ENCODE measurements around the gene APBA2.

Gene APBA2

DNA sequence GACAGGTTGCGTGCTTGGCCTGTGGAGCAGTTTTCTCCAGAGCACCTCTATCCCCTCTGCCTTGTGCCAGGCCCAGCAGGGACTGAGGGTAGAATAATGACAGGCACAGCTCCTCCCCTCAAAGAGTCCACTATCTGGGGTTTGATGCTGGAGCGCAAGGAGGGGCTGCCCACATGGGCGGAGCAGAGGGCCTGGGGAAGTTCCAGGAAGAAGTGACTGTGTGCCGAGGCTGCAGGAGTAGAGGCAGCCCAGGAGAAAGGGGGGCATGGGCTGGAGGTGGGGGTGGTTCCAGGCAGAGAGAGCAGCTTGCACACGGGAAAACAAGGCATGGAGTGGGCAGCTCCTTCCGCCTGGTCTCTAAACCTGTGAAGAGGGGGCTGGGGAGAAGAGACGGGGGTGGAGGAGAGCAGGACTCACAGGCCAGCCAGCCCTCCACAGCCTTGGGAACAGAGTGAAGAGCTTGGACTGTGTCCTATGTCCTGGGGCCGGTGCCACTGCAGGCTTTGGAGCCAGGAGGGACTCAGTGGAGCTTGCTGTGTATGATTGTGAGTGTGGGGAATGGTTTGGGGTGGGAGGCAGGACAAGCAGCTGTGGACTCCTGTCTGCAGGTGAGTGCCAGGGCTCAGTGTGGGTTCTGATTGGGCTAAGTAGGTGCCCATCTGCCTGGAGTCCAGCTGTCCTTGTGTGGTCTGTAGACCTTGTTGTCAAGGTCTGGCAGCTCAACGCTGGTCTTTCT lies 48.1 kb downstream of the APBA2 start:
- TF ChIP-seq GATA2 (IDR thresholded peaks at IDR 0.05; ENCODE audit: low read depth, low read length) (no peak), GATA3 (IDR thresholded peaks at IDR 0.05; ENCODE audit: low read depth, low read length) (no peak)

DNA sequence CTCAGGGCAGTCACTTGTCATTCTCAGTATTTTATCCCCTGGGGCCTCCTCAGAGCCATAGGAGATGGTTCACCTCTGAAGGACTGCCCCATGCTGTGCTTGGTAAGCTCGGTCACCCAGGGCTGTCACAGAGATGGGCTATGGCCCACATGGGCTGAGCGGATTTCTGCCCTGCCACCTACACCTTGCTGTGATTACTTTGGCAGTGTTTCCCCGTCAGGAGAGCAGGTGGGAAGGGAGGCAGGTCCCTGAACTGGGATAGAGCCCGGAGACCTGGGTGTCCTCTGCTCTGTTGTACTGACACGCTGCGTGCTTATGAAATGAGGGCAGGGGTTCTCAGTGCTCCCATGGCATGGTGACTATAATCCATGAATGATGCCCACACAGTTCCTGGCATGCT lies 48.9 kb downstream of the APBA2 start:
- TF ChIP-seq GATA2 (IDR thresholded peaks at IDR 0.05; ENCODE audit: low read depth, low read length), result no peak
- no peak for TF ChIP-seq GATA3 (IDR thresholded peaks at IDR 0.05; ENCODE audit: low read depth, low read length)

DNA sequence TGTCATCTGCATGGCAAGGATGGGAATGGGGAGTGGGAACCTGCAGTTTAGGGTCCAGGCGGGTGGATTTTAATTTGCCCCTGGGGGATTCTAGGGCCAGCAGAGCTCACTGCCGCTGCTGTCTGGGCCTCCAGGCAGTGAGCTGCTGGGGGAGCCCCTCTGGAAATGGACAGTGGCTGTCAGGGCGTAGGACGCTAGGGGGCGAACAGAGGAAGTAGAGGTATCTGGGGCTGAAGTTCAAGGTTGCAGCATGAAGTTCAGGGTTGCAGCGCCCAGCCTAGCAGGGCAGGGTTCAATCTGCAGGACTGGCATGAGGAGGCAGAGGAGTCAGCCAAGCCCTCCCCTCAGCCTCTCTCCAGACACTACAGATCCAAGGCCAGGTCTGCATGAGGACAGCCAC lies 49.5 kb downstream of the APBA2 start:
- no peak for TF ChIP-seq GATA3 (IDR thresholded peaks at IDR 0.05; ENCODE audit: low read depth, low read length)

DNA sequence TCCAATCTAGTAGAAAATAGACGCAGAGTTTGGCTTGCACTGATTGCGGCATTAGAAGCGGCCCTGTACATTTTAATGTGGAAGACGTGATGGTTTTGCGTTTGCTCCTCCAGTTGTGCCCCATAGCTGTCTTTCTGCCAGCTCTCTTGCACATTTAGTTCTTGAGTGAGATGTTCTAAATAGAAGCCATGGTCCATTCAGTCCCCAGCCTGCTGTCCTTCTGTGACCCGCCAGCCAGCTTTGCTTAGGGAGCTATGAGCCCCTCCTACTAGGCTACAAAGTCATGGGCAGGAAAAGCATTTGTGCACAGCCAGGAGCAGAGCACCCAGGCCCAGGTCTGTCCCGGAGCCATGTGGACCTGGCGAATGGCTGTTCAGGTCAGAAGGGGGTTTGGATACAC lies 50.3 kb downstream of the APBA2 start:
- no peak for TF ChIP-seq GATA3 (IDR thresholded peaks at IDR 0.05; ENCODE audit: low read depth, low read length)
- no peak for TF ChIP-seq GATA2 (IDR thresholded peaks at IDR 0.05; ENCODE audit: low read depth, low read length)

DNA sequence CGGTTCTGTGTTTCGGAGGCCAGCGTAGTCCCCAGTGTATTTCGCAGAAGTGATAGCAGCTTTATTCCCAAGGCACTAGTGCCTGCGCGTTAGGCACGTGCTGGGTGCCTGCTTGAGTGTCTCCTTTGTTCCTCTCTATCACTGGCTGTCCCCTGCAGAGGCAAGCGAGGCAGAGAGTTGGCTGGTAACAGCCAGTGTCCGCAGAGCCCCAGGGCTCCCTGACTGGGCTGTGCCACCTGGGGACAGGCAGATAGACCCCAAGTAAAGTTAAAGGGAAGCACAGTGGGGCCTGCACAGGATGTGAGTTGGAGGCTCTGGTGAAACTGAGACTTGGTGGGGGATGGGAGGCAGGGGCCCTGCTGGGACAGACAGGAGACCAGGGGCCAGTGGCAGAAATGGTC lies 50.7 kb downstream of the APBA2 start:
- no peak for TF ChIP-seq GATA2 (IDR thresholded peaks at IDR 0.05; ENCODE audit: low read depth, low read length)
- TF ChIP-seq GATA3 (IDR thresholded peaks at IDR 0.05; ENCODE audit: low read depth, low read length), result no peak

DNA sequence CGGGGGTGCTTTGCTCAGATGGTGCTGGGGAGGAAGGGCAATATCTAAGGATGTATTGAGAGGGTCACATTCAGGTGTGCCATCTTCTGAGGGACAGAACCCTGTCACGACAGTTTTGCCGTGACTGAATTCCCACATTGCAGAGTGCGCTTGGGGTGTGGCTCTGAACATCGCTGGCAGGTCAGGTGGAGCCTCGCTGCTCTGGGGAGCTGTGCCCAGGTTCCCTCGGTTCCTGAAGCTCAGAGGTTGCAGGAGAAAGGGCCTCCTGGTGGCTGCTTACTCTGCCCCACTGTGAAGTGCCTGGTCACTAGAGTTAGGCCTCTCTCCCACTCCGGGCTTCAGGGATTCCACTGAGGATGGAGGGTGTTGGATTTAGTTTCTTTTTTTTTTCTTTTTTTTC lies 51.5 kb downstream of the APBA2 start:
- TF ChIP-seq GATA3 (IDR thresholded peaks at IDR 0.05; ENCODE audit: low read depth, low read length), result no peak
- TF ChIP-seq GATA2 (IDR thresholded peaks at IDR 0.05; ENCODE audit: low read depth, low read length), result no peak

DNA sequence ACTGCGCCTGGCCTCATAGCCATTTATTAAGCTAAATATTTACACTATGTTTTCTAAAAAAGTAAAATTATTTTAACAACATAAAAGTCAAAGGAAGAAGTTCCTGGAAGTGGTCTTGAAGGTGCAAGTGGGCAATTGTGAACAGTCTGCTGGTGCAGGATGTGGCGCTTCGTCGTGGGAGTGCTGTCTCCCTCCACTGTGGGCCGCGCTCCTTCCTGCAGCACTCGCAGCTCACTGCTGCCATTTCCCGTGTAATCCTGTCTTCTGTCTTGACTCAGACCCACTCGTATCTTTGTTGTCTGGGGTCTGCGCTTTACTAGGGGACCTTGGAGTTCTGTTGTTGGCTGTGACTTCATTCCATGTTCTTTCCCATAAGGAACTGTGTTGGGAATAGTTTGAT lies 56.3 kb downstream of the APBA2 start:
- TF ChIP-seq GATA2 (IDR thresholded peaks at IDR 0.05; ENCODE audit: low read depth, low read length) (no peak), GATA3 (IDR thresholded peaks at IDR 0.05; ENCODE audit: low read depth, low read length) (no peak)

DNA sequence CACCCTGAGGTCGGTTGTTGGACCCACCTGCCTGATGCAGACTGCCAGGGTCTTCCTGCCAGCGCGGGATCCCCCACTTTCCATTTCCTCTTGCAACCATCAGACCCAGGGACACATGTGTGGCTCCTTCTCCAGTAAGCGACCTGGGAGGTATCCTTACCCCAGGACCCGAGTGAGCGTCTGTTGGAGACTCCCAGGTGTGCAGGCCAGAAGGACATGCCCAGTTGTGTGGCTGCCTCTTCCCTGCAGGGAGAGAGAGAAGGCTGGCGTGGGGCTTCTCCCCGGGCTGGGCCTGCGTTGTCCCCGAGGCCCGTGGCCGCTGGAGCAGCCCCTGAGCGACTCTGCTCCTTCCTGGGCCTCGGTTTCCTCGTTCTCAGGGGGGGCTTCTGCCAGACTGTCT lies 56.8 kb downstream of the APBA2 start:
- no peak for TF ChIP-seq GATA2 (IDR thresholded peaks at IDR 0.05; ENCODE audit: low read depth, low read length)
- TF ChIP-seq GATA3 (IDR thresholded peaks at IDR 0.05; ENCODE audit: low read depth, low read length), result no peak

DNA sequence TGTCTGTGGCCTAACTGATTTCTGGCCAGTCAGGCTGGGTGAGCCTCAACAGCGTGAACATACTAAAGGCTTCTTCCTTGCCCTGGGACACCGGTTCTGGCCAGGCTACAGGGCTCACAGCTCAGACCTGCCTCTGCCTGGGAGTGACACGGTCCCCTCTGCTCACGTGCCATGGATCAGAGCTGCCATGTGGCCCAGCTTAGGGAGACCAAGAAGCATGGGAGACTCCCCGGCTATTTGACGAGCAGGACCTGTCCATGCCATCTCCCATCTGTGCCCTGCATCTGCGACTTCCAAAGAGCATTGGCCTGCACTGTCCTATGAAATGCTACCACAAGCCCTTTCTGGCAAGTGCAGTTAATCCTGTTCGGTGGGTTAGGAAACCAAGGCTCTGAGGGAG lies 57.4 kb downstream of the APBA2 start:
- TF ChIP-seq GATA2 (IDR thresholded peaks at IDR 0.05; ENCODE audit: low read depth, low read length) (no peak), GATA3 (IDR thresholded peaks at IDR 0.05; ENCODE audit: low read depth, low read length) (no peak)

DNA sequence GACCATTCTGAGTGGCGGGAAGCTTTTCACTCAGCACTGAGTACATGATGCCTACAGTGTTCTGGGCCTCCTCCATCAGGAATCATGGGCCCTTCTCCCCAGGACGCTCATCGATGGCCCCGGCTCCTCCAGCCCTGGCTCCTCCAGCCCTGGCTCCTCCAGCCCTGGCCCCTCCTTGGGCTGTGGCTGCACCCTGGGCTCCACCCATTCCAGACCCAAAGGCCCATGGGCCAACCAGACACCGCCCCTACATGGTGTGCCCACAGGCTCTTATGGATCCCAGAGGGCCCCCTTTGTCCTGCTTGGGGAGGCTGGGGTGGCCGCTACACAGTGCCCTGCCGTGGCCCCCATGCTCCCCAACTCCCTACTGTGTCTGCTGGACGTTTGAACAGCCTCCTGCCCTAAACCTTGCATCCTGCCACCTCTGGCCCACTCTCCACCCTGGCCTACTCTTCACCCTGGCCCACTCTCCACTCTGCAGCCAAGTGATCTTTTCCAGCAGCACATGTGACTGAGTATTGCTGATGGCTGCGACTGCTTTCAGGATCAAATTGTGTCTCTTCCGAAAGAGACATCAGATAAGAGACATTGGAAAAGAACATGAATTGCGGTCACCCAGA lies 57.9 kb downstream of the APBA2 start:
- TF ChIP-seq GATA2 (IDR thresholded peaks at IDR 0.05; ENCODE audit: low read depth, low read length) (no peak), GATA3 (IDR thresholded peaks at IDR 0.05; ENCODE audit: low read depth, low read length) (no peak)

DNA sequence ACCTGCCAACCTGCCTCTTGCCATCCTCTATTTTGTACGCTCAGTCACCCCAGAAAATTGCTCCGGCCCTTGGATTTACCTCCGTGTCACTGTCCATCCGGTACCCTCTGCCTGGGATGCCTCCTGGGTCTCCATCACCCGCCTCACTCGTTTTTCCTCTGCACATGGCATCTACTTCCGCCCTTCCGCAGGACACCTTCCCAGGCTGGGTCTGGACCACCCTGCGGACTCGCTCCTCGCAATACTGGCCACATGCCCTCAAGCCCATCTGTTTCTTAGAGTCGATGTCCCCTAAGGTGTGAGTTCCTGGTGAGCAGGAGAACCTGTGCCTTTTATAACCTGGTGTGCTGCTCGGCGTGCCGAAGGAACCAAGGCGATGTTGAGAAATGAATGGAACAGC lies 58.5 kb downstream of the APBA2 start:
- TF ChIP-seq GATA3 (IDR thresholded peaks at IDR 0.05; ENCODE audit: low read depth, low read length) (no peak), GATA2 (IDR thresholded peaks at IDR 0.05; ENCODE audit: low read depth, low read length) (no peak)

DNA sequence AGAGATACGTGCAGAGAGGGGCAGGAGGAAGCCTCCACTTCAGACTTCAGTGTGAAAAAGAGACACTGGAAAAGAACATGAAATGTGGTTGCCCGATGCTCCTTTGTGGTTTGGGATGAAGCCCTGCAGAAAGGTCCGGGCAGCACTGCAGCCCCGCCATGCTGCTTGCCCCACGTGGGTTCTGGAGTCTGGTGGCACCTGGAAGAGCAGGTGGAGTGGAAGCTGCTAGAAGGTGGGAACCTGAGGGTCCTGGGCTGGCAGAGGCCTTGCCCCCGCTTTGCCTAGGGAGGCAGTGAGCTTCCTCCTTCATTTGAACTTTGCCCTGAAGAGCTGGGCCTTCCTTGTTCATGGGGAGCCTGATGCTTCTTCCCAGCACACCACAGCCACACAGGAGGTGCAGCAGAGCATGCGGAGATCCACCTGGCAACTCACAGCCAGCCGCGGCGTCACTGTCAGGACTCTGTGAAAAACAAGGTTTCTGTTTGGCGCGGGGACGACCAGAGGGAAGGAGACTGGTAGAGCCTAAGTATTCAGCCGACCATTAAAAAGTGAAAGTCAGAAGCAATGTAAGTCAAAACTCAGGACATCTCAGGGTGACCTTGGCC lies 59.0 kb downstream of the APBA2 start:
- no peak for TF ChIP-seq GATA3 (IDR thresholded peaks at IDR 0.05; ENCODE audit: low read depth, low read length)
- no peak for TF ChIP-seq GATA2 (IDR thresholded peaks at IDR 0.05; ENCODE audit: low read depth, low read length)

DNA sequence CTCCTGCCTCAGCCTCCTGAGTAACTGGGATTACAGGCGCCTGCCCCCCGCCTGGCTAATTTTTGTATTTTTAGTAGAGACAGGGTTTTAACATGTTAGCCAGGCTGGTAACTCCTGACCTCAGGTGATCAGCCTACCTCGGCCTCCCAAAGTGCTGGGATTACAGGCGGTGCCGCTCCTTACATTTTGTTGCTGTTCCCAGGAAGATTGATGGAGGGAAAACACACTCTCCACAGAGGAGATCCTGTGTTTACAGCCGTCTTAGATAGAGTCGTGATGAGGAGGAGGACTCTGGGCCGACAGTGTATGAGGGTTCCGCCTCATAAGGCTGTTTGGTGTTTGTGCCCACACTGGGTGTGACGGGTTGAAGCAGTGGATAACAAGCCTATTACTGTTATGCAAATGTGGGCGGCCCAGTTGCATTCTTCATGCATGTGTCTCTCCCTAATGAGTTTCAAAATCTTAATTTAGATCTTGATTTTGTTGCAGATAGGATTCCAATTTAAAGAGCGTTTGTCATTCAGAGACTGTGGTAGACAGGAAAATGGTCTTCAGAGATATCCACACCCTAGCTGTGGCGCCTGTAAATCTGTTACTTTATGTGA lies 60.0 kb downstream of the APBA2 start:
- no peak for TF ChIP-seq GATA3 (IDR thresholded peaks at IDR 0.05; ENCODE audit: low read depth, low read length)
- TF ChIP-seq GATA2 (IDR thresholded peaks at IDR 0.05; ENCODE audit: low read depth, low read length), result no peak

DNA sequence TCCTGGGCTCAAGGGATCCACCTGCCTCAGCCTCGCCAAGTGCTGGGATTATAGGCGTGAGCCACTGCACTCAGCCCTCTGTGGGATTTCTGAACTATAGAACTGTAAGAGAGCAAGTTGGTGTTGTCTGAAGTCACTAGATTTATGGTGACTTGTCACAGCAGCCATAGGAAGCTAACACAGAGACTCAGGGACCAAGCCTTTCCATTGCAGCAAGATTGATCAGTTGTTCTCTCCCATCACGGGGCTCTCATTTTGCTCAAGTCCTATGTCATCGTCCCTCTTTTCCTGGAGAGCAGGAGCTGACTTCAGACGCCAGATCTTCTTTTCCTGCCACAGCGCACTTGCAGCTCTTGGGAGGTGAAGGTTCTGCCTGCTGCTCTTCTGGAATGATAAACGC lies 61.0 kb downstream of the APBA2 start:
- TF ChIP-seq GATA2 (IDR thresholded peaks at IDR 0.05; ENCODE audit: low read depth, low read length), result no peak
- no peak for TF ChIP-seq GATA3 (IDR thresholded peaks at IDR 0.05; ENCODE audit: low read depth, low read length)

DNA sequence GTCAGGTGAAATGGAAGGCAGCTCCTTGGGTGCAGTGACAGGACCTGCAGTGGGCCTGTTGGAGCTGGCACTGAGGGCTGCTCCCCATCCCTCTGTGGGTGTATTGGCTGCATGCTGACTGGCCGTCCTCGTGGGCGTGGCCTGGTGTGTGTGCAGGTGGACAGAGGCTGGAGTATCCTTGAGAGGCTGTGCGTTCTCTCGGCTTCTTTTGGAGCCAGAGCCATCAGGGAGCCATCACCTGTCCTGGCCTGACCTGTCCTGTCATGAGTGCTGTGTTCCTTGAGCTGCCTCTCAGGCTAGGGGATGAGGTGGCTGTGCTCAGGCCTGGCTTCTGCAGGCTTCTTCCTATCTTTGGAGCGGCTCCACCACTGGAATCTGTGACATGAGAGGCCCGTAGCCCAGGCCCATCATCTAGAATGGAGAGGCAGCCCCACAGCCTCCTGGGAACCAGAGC lies 61.5 kb downstream of the APBA2 start:
- TF ChIP-seq GATA2 (IDR thresholded peaks at IDR 0.05; ENCODE audit: low read depth, low read length), result no peak
- no peak for TF ChIP-seq GATA3 (IDR thresholded peaks at IDR 0.05; ENCODE audit: low read depth, low read length)

Data from SH-SY5Y (cell line).